Osteoblast (primary cell): ENCODE data around the gene NGF. TPM values are rescaled to one million over a fixed set of nuclear protein-coding genes. Genes with fewer than 3 reads are reported as not detected.

Source experiments
- DNase-seq: peaks from one replicate; pipeline ENCODE4 v3.0.0; 2011; ENCODE audit warnings: low spot score, mixed read lengths; ENCODE audit not compliant: insufficient read length; ENCODE audit errors: missing footprints
- H2AFZ ChIP-seq: 2 replicates; pipeline ENCODE4 v1.6.0; 2011; ENCODE audit warnings: mild to moderate bottlenecking, low read length
- H3K27ac ChIP-seq: 2 replicates; pipeline ENCODE4 v1.5.1; 2011; ENCODE audit warnings: mild to moderate bottlenecking, low read depth, low read length, moderate library complexity
- H3K27me3 ChIP-seq: 2 replicates; pipeline ENCODE4 v1.6.0; 2012; ENCODE audit warnings: mild to moderate bottlenecking, control low read depth, inconsistent platforms, low read length, moderate library complexity; ENCODE audit not compliant: insufficient read depth
- H3K36me3 ChIP-seq: 2 replicates; pipeline ENCODE4 v1.5.1; 2011; ENCODE audit warnings: mild to moderate bottlenecking, low read length, control low read depth, moderate library complexity; ENCODE audit not compliant: insufficient read depth
- H3K4me1 ChIP-seq: 2 replicates; pipeline ENCODE4 v1.5.1; 2011; ENCODE audit warnings: mild to moderate bottlenecking, low read length, control low read depth, moderate library complexity; ENCODE audit not compliant: insufficient read depth
- H3K4me2 ChIP-seq: 2 replicates; pipeline ENCODE4 v1.6.0; 2011; ENCODE audit warnings: mild to moderate bottlenecking, low read length; ENCODE audit not compliant: insufficient read depth
- H3K4me3 ChIP-seq: fragments of 200-600 bp; sonication (generic); 3 replicates; pipeline ENCODE4 v1.5.1; 2012; ENCODE audit warnings: mild to moderate bottlenecking, low read length, inconsistent platforms; ENCODE audit not compliant: insufficient read depth
- H3K79me2 ChIP-seq: 2 replicates; pipeline ENCODE4 v1.6.0; 2012; ENCODE audit warnings: mild to moderate bottlenecking, low read length, control low read depth, inconsistent platforms; ENCODE audit not compliant: insufficient read depth
- H3K9me3 ChIP-seq: 2 replicates; pipeline ENCODE4 v1.5.1; 2011; ENCODE audit warnings: low read depth, low read length, control low read depth
- H4K20me1 ChIP-seq: 2 replicates; pipeline ENCODE4 v1.6.0; 2012; ENCODE audit warnings: mild to moderate bottlenecking, low read length, control low read depth; ENCODE audit not compliant: insufficient read depth
- CTCF ChIP-seq: IDR thresholded peaks from 2 replicates; pipeline ENCODE4 v1.5.1; 2011; ENCODE audit warnings: mild to moderate bottlenecking, low read depth, low read length, moderate library complexity; ENCODE audit errors: extremely low read depth
- total RNA-seq: library from RNA; depleted of rRNA; stranded (reverse); fragments of >200 nt; gene quantifications from 2 replicates; pipeline ENCODE4 v1.2.3, GENCODE V29; 2012

NGF gene
- total RNA-seq, 1 donor = 6.2 TPM

DNA sequence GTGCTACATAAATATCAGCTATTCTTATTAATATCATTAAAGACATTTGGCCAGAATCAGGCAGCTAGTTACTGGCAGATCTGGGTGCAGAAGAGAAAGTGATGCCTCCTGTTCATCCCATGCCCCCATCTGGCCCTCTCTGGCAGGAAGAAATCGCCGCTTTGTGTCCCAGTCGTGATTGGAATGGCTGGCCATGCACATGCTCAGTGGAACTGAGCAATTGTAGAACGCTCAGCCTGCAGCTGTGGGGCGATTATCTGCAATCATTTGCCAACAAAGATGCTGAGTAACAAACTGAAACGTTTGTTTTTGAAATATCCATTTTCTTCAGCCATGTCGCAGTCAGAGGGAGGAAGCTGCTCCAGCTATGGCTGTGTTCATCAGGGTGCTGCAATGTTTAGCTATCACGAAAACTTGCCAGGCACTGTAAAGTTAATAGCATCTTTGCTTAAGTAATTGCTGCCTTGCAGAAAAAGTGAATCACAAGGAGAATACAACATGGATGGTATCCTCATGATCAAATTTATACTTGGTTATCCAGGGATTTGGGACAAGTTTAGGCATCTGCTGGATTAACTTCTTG lies 36.5 kb downstream of the NGF start:
- H3K36me3 ChIP-seq = peaks cover 5% of the 10 kb centered on the region
- H3K4me3 ChIP-seq = no peak overlapping the region
- H3K27me3 ChIP-seq = no peaks in the 10 kb centered on the region
- no peak for TF ChIP-seq CTCF
- peaks cover 5% of the 10 kb centered on the region for H3K79me2 ChIP-seq
- H4K20me1 ChIP-seq = no peaks in the 10 kb centered on the region
- peak overlapping the region; percentile 87 for H3K27ac ChIP-seq
- no peak overlapping the region for H2AFZ ChIP-seq
- peak overlapping the region; percentile 57 for H3K4me2 ChIP-seq
- no peaks in the 10 kb centered on the region for H3K9me3 ChIP-seq
- H3K4me1 ChIP-seq = peaks cover 69% of the 10 kb centered on the region
- no peak for DNase-seq

DNA sequence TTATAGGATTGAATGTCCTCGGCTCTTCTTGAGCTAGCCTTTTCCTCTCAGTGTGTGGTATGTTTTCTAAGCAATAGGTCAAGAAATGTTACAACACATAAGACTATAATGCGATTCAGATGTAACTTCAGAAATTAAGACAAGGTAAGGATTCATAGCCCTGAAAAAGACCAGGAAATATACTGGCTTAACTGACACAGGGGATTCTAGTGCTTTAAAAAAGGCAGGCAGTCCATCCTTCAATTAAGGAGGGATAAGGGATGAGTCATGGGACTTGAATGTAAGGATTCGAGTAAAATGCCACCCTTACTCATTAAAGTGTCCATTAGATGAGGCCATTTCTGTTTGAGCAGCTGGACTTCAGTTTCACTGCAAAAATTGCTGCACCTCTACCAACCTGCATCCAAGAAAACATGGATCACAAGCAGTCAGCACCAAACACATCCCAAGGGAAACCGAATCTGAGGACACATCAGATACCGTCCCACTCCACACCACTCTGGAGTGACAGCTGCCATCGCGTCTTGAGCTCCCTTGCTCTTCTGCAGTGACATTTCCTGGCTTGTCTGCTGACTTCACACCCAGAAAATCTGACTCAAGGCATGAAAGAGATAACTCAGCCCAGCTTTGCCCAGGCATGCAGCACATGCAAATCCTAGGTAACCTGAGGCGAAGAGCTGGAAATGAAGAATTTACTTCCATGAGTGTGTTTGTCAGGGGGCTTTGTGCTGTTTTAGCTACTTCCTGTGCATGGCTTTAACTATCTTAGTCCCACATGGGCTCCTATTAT lies 37.8 kb downstream of the NGF start:
- H4K20me1 ChIP-seq = no peaks in the 10 kb centered on the region
- H3K4me3 ChIP-seq = no peak overlapping the region
- no peaks in the 10 kb centered on the region for H3K9me3 ChIP-seq
- H2AFZ ChIP-seq = no peak overlapping the region
- TF ChIP-seq CTCF = no peak
- H3K79me2 ChIP-seq = peaks cover 5% of the 10 kb centered on the region
- peak overlapping the region; percentile 87 for H3K27ac ChIP-seq
- peaks cover 4% of the 10 kb centered on the region for H3K36me3 ChIP-seq
- H3K27me3 ChIP-seq = no peaks in the 10 kb centered on the region
- H3K4me2 ChIP-seq = peak overlapping the region; percentile 18
- peaks cover 64% of the 10 kb centered on the region for H3K4me1 ChIP-seq
- DNase-seq = no peak

- Histone ChIP-seq H3K36me3 (no peaks in the 10 kb centered on the region), H3K4me2 (no peak overlapping the region), H3K4me3 (no peak overlapping the region), H4K20me1 (no peaks in the 10 kb centered on the region), H3K9me3 (no peaks in the 10 kb centered on the region), H2AFZ (no peak overlapping the region), H3K79me2 (peaks cover 2% of the 10 kb centered on the region), H3K27me3 (no peaks in the 10 kb centered on the region), H3K4me1 (peaks cover 66% of the 10 kb centered on the region), H3K27ac (peak overlapping the region; percentile 87)
- DNase-seq = no peak
- TF ChIP-seq CTCF = no peak
These were observed 38.8 kb downstream of the NGF start for GRCh38 chr1:115299266-115299665.

DNA sequence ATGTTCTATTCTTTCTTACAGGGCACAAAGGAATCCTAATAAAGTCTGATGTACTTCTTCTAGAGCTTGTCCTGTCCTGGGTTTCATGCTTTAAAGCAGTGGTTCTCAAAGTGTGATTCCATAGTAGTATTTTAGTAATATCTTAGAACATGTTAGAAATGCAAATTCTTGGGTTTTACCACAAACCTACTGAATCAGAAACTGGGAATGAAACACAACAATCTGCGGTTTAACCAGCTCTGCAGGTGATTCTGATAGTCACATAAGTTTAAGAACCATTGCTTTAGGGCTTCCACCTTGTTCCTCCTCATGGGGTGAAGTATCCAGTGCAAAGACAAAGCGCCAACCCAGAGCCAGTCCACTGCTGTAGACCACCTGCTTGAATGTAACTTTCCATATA lies 41.1 kb downstream of the NGF start:
- H4K20me1 ChIP-seq = no peaks in the 10 kb centered on the region
- H3K4me3 ChIP-seq = no peak overlapping the region
- no peaks in the 10 kb centered on the region for H3K27me3 ChIP-seq
- H3K79me2 ChIP-seq = peaks cover 2% of the 10 kb centered on the region
- peak overlapping the region; percentile 21 for H3K27ac ChIP-seq
- no peaks in the 10 kb centered on the region for H3K9me3 ChIP-seq
- peaks cover 6% of the 10 kb centered on the region for H3K36me3 ChIP-seq
- peak overlapping the region; percentile 25 for H3K4me2 ChIP-seq
- peaks cover 66% of the 10 kb centered on the region for H3K4me1 ChIP-seq
- H2AFZ ChIP-seq = no peak overlapping the region
- TF ChIP-seq CTCF = no peak
- no peak for DNase-seq
